ENCODE data around the gene IFNLR1. TPM values are rescaled to one million over a fixed set of nuclear protein-coding genes. Genes with fewer than 3 reads are reported as not detected.

Gene IFNLR1
- total RNA-seq, 1 donor from 2014 or later, result 7.1 TPM

DNA sequence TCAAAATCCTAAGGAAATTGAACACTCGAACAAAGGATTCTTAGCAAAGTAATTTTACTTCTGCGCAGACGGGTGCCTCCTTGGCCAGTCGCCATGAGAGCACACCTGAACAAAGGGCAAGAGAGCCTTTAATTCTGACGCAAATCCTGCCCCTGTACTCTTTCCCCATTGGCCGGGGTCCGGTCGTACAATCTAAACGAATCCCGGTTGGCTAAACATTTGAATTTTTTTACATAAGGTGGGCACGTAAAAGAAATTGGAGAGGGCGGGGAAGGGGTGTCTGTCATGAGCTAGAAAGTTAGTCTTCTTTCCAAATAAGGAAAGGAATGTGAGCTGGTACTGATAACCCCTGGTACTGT is 35.9 kb downstream of the IFNLR1 start:
- no peak for DNase-seq (ENCODE audit: extremely low spot score, unreplicated experiment)
- TF ChIP-seq, protein P1, sequence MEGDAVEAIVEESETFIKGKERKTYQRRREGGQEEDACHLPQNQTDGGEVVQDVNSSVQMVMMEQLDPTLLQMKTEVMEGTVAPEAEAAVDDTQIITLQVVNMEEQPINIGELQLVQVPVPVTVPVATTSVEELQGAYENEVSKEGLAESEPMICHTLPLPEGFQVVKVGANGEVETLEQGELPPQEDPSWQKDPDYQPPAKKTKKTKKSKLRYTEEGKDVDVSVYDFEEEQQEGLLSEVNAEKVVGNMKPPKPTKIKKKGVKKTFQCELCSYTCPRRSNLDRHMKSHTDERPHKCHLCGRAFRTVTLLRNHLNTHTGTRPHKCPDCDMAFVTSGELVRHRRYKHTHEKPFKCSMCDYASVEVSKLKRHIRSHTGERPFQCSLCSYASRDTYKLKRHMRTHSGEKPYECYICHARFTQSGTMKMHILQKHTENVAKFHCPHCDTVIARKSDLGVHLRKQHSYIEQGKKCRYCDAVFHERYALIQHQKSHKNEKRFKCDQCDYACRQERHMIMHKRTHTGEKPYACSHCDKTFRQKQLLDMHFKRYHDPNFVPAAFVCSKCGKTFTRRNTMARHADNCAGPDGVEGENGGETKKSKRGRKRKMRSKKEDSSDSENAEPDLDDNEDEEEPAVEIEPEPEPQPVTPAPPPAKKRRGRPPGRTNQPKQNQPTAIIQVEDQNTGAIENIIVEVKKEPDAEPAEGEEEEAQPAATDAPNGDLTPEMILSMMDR (conservative IDR thresholded peaks at IDR 0.05), result no peak
- H3K4me3 Mint-ChIP-seq, result peak overlapping the region; percentile 84
- H3K27me3 Mint-ChIP-seq, result no peaks in the 10 kb centered on the region
- peak overlapping the region; percentile 93 for H3K27ac Mint-ChIP-seq
- peaks cover 4% of the 10 kb centered on the region for H3K36me3 Mint-ChIP-seq
- peaks cover 20% of the 10 kb centered on the region for H3K4me1 Mint-ChIP-seq (ENCODE audit: unreplicated experiment)
- H3K9me3 Mint-ChIP-seq, result no peaks in the 10 kb centered on the region

GRCh38 chr1:24150234-24151174 is 36.6 kb downstream of the IFNLR1 start:
- no peaks in the 10 kb centered on the region for H3K9me3 Mint-ChIP-seq
- H3K4me1 Mint-ChIP-seq (ENCODE audit: unreplicated experiment), result peaks cover 20% of the 10 kb centered on the region

GRCh38 chr1:24149866-24150233 is 37.2 kb downstream of the IFNLR1 start:
- Mint-ChIP-seq H3K27me3 (no peaks in the 10 kb centered on the region), H3K4me1 (ENCODE audit: unreplicated experiment) (peaks cover 17% of the 10 kb centered on the region), H3K9me3 (no peaks in the 10 kb centered on the region), H3K27ac (peak overlapping the region; percentile 93), H3K4me3 (peak overlapping the region; percentile 28), H3K36me3 (no peaks in the 10 kb centered on the region)
- DNase-seq (ENCODE audit: extremely low spot score, unreplicated experiment), result no peak
- TF ChIP-seq, protein P1 (conservative IDR thresholded peaks at IDR 0.05), result no peak

More at GRCh38 chr1:24150234-24151174, 36.6 kb downstream of the IFNLR1 start:
- no peaks in the 10 kb centered on the region for H3K36me3 Mint-ChIP-seq
- no peaks in the 10 kb centered on the region for H3K27me3 Mint-ChIP-seq
- H3K27ac Mint-ChIP-seq, result peak overlapping the region; percentile 93
- H3K4me3 Mint-ChIP-seq, result peak overlapping the region; percentile 84
- TF ChIP-seq, protein P1 (conservative IDR thresholded peaks at IDR 0.05), result peak; percentile 92
- peak; percentile 93 for DNase-seq (ENCODE audit: extremely low spot score, unreplicated experiment)

DNA sequence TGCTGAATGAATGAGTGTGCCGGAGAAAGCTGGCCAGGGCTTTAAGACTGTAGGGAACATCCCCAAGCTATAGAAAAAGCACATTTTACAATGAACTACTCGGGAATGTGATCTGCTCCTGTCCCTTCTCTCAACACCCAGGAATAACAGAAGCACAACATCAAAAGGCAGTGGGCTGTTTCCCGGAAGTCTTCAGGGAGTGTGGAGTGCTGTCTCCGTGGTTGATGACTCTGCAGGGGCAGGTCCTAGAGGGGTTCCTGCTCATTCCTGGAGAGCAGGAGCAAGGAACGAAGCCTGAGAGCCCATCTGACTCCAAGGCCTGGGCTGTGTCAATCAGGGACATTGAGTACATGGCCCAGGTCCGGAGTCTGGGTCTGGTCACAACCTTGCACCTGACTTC is 39.3 kb downstream of the IFNLR1 start:
- Mint-ChIP-seq H3K9me3 (no peaks in the 10 kb centered on the region), H3K27ac (no peak overlapping the region), H3K27me3 (no peaks in the 10 kb centered on the region), H3K4me1 (ENCODE audit: unreplicated experiment) (peaks cover 24% of the 10 kb centered on the region), H3K36me3 (no peaks in the 10 kb centered on the region), H3K4me3 (no peak overlapping the region)
- TF ChIP-seq, protein P1 (conservative IDR thresholded peaks at IDR 0.05), result no peak
- no peak for DNase-seq (ENCODE audit: extremely low spot score, unreplicated experiment)

GRCh38 chr1:24147194-24147593 is 39.9 kb downstream of the IFNLR1 start:
- H3K4me1 Mint-ChIP-seq (ENCODE audit: unreplicated experiment), result peaks cover 24% of the 10 kb centered on the region
- H3K36me3 Mint-ChIP-seq, result no peaks in the 10 kb centered on the region
- H3K9me3 Mint-ChIP-seq, result no peaks in the 10 kb centered on the region
- H3K4me3 Mint-ChIP-seq, result no peak overlapping the region
- no peak for DNase-seq (ENCODE audit: extremely low spot score, unreplicated experiment)
- no peaks in the 10 kb centered on the region for H3K27me3 Mint-ChIP-seq
- TF ChIP-seq, protein P1 (conservative IDR thresholded peaks at IDR 0.05), result no peak
- H3K27ac Mint-ChIP-seq, result no peak overlapping the region

Data from type B pancreatic cell (in vitro differentiated cells).